IMR-90 (cell line): Measurements from ENCODE around the gene FANCL. TPM values are rescaled to one million over a fixed set of nuclear protein-coding genes. Genes with fewer than 3 reads are reported as not detected.

Source experiments
- ATAC-seq: fragments of 200-7000 bp; cut with Tn5 transposase; 2 replicates; pipeline ENCODE4 v1.9.1; 2020; ENCODE audit warnings: low read depth, mild to moderate bottlenecking, moderate library complexity
- BruUV-seq: library from RNA; stranded (reverse); fragments of 400-500 nt; replicated peaks from 2 replicates; lab custom pipeline; 2021; lab: Mats Ljungman, UMichigan
- CTCF ChIA-PET: fragments of 300-600 bp; formaldehyde crosslinking; extraction: SDS; loops from one replicate; lab custom pipeline; 2021; ENCODE audit warnings: antibody characterized with exemption; lab: Yijun Ruan, JAX
- POLR2A ChIA-PET: fragments of 300-600 bp; sonication (Branson Sonifier 250); formaldehyde crosslinking; loops from one replicate; lab custom pipeline; 2022; ENCODE audit warnings: antibody characterized with exemption; ENCODE audit not compliant: unreplicated experiment; lab: Charles Lee
- DNase-seq: peaks from one replicate; pipeline ENCODE4 v3.0.0; 2013
- H2AFZ ChIP-seq: replicated peaks from 2 replicates; pipeline ENCODE3; 2013; ENCODE audit warnings: low read length, mild to moderate bottlenecking; ENCODE audit not compliant: poor library complexity
- H2AK5ac ChIP-seq: 2 replicates; pipeline ENCODE4 v1.6.1; 2013; ENCODE audit warnings: low read depth, low read length, inconsistent platforms
- H2AK9ac ChIP-seq: replicated peaks from 2 replicates; pipeline ENCODE3; 2013; ENCODE audit warnings: mild to moderate bottlenecking, low read depth, low read length, moderate library complexity; ENCODE audit not compliant: poor library complexity
- H2BK120ac ChIP-seq: 2 replicates; pipeline ENCODE4 v1.6.1; 2013; ENCODE audit warnings: low read depth, low read length, inconsistent platforms
- H2BK15ac ChIP-seq: 3 replicates; pipeline ENCODE4 v1.6.1; 2013; ENCODE audit warnings: low read depth, low read length, inconsistent platforms
- H2BK20ac ChIP-seq: 2 replicates; pipeline ENCODE4 v1.6.1; 2013; ENCODE audit warnings: low read depth, mild to moderate bottlenecking, inconsistent platforms, low read length, moderate library complexity
- H2BK5ac ChIP-seq: 2 replicates; pipeline ENCODE4 v1.6.1; 2013; ENCODE audit warnings: mild to moderate bottlenecking, low read depth, low read length, inconsistent platforms; ENCODE audit not compliant: poor library complexity, severe bottlenecking
- H3K14ac ChIP-seq: replicated peaks from 2 replicates; pipeline ENCODE4 v1.6.1; 2013; ENCODE audit warnings: low read depth, low read length, inconsistent platforms
- H3K18ac ChIP-seq: 2 replicates; pipeline ENCODE4 v1.6.1; 2013; ENCODE audit warnings: low read depth, low read length, control low read depth
- H3K23ac ChIP-seq: 2 replicates; pipeline ENCODE4 v1.6.1; 2013; ENCODE audit warnings: low read depth, low read length, inconsistent platforms
- H3K27ac ChIP-seq: 2 replicates; pipeline ENCODE4 v1.5.1; 2013; ENCODE audit warnings: mild to moderate bottlenecking, control low read depth, low read length; ENCODE audit not compliant: insufficient read depth
- H3K27me3 ChIP-seq: 2 replicates; pipeline ENCODE4 v1.6.1; 2013; ENCODE audit warnings: low read length; ENCODE audit not compliant: control insufficient read depth, insufficient read depth
- H3K36me3 ChIP-seq: 2 replicates; pipeline ENCODE4 v1.6.1; 2013; ENCODE audit warnings: low read length, mixed read lengths; ENCODE audit not compliant: control insufficient read depth, insufficient read depth
- H3K4ac ChIP-seq: 2 replicates; pipeline ENCODE4 v1.6.1; 2013; ENCODE audit warnings: low read depth, low read length, inconsistent platforms
- H3K4me1 ChIP-seq: 2 replicates; pipeline ENCODE4 v1.6.1; 2013; ENCODE audit warnings: low read length, mixed read lengths; ENCODE audit not compliant: control insufficient read depth, insufficient read depth
- H3K4me2 ChIP-seq: 2 replicates; pipeline ENCODE4 v1.6.1; 2013; ENCODE audit warnings: low read depth, mild to moderate bottlenecking, control low read depth, low read length, moderate library complexity
- H3K4me3 ChIP-seq: 2 replicates; pipeline ENCODE4 v1.5.1; 2013; ENCODE audit warnings: low read depth, mild to moderate bottlenecking, control low read depth, low read length, moderate library complexity; ENCODE audit not compliant: insufficient read depth
- H3K56ac ChIP-seq: 2 replicates; pipeline ENCODE4 v1.6.1; 2013; ENCODE audit warnings: low read length, inconsistent platforms; ENCODE audit not compliant: insufficient read depth; ENCODE audit errors: extremely low read depth
- H3K79me1 ChIP-seq, 2 experiments: 2 replicates each; pipeline ENCODE4 v1.6.1; 2013; ENCODE audit warnings: low read length in 2 of 2, inconsistent platforms in 1 of 2, low read depth in 1 of 2
- H3K9ac ChIP-seq: 2 replicates; pipeline ENCODE4 v1.6.1; 2013; ENCODE audit warnings: low read depth, low read length, control low read depth
- H3K9me1 ChIP-seq: 2 replicates; pipeline ENCODE4 v1.6.1; 2013; ENCODE audit warnings: low read length, inconsistent platforms; ENCODE audit not compliant: insufficient read depth
- H3K9me3 ChIP-seq: 2 replicates; pipeline ENCODE4 v1.6.1; 2013; ENCODE audit warnings: low read length; ENCODE audit not compliant: control insufficient read depth, insufficient read depth
- H4K20me1 ChIP-seq: 2 replicates; pipeline ENCODE4 v1.6.1; 2013; ENCODE audit warnings: low read length, inconsistent platforms; ENCODE audit not compliant: insufficient read depth
- H4K5ac ChIP-seq: 2 replicates; pipeline ENCODE4 v1.6.1; 2013; ENCODE audit warnings: mild to moderate bottlenecking, low read depth, low read length, control low read depth
- H4K8ac ChIP-seq, 2 experiments: 2 replicates each; pipeline ENCODE4 v1.6.1; 2013; ENCODE audit warnings: low read depth in 2 of 2, low read length in 2 of 2, control low read depth in 1 of 2, inconsistent platforms in 1 of 2
- H4K91ac ChIP-seq: 2 replicates; pipeline ENCODE4 v1.6.1; 2013; ENCODE audit warnings: low read depth, low read length, inconsistent platforms; ENCODE audit not compliant: insufficient read depth
- BHLHE40 ChIP-seq: fragments of 150-350 bp; IDR thresholded peaks from 2 replicates; pipeline ENCODE4 v1.6.1; 2016; ENCODE audit warnings: mild to moderate bottlenecking, low read depth, low read length
- CEBPB ChIP-seq: IDR thresholded peaks from 2 replicates; pipeline ENCODE4 v1.6.1; 2012; ENCODE audit warnings: low read depth, low read length, improper control_type of control experiment
- CHD1 ChIP-seq: IDR thresholded peaks from 2 replicates; pipeline ENCODE4 v1.6.1; 2012; ENCODE audit warnings: low read depth, low read length, improper control_type of control experiment
- CTCF ChIP-seq: conservative IDR thresholded peaks from 2 replicates; pipeline ENCODE4 v1.5.1; 2012; ENCODE audit warnings: mild to moderate bottlenecking, low read depth, low read length, improper control_type of control experiment
- FOS ChIP-seq: fragments of 150-350 bp; IDR thresholded peaks from 2 replicates; pipeline ENCODE4 v1.6.1; 2016; ENCODE audit warnings: low read depth, low read length
- MAFK ChIP-seq: IDR thresholded peaks from 2 replicates; pipeline ENCODE4 v1.6.1; 2012; ENCODE audit warnings: low read depth, low read length, improper control_type of control experiment
- MXI1 ChIP-seq: IDR thresholded peaks from 2 replicates; pipeline ENCODE4 v1.6.1; 2012; ENCODE audit warnings: low read depth, mild to moderate bottlenecking, low read length, moderate library complexity, borderline replicate concordance
- NFE2L2 ChIP-seq: fragments of 150-350 bp; IDR thresholded peaks from 2 replicates; pipeline ENCODE4 v1.6.1; 2016; ENCODE audit warnings: low read depth, mild to moderate bottlenecking, low read length
- POLR2A ChIP-seq: IDR thresholded peaks from 2 replicates; pipeline ENCODE4 v1.6.1; 2012; ENCODE audit warnings: mild to moderate bottlenecking, low read depth, low read length
- RAD21 ChIP-seq: IDR thresholded peaks from 2 replicates; pipeline ENCODE4 v1.6.1; 2012; ENCODE audit warnings: low read length, improper control_type of control experiment
- RCOR1 ChIP-seq: IDR thresholded peaks from 2 replicates; pipeline ENCODE4 v1.6.1; 2012; ENCODE audit warnings: mild to moderate bottlenecking, low read length, improper control_type of control experiment; ENCODE audit not compliant: insufficient replicate concordance
- RFX5 ChIP-seq: IDR thresholded peaks from 2 replicates; pipeline ENCODE4 v1.8.0; 2012; ENCODE audit warnings: low read depth, mild to moderate bottlenecking, low read length, moderate library complexity
- SMC3 ChIP-seq: fragments of 150-350 bp; IDR thresholded peaks from 2 replicates; pipeline ENCODE4 v1.6.1; 2016; ENCODE audit warnings: low read depth, mild to moderate bottlenecking, antibody characterized with exemption, low read length, moderate library complexity
- USF2 ChIP-seq: fragments of 150-350 bp; IDR thresholded peaks from 2 replicates; pipeline ENCODE4 v1.6.1; 2017; ENCODE audit warnings: mild to moderate bottlenecking, antibody characterized with exemption, low read length, low read depth
- WGBS, 2 experiments: methylation state at CpG; one replicate each; pipeline versions ENCODE4 v1.1.5 to v1.1.7; 2013; ENCODE audit warnings: missing lambda C conversion rate in 2 of 2; ENCODE audit not compliant: insufficient read length in 1 of 2; ENCODE audit errors: extremely low coverage in 2 of 2; 5-methylcytosine and 5-hydroxymethylcytosine counted together
- dilution Hi-C: fragments of 300-500 bp; cut with HindIII; formaldehyde crosslinking; loops from one replicate; pipeline ENCODE4 v1.14.3; 2018; ENCODE audit warnings: low sequenced_read_pairs; ENCODE audit not compliant: unreplicated experiment
- in situ Hi-C: fragments of 300-500 bp; cut with MboI; formaldehyde crosslinking; loops from 3 replicates; pipeline ENCODE4 v1.14.3; 2019; ENCODE audit warnings: low sequenced_read_pairs, inconsistent platforms, mixed read lengths
- intact Hi-C: fragments of 100-400 bp; cut with micrococcal nuclease; formaldehyde crosslinking; loops from 2 replicates; pipeline ENCODE4 v1.10.0; 2022
- polyA plus RNA-seq, 3 experiments: library from polyadenylated mRNA; depleted of rRNA; stranded (reverse); fragments of >200 nt; gene quantifications; 2 replicates each; pipeline ENCODE4 v1.2.3, GENCODE V29; 2012; ENCODE audit warnings: low replicate concordance in 1 of 3
- total RNA-seq: library from RNA; depleted of rRNA; stranded (reverse); fragments of >200 nt; gene quantifications from 2 replicates; pipeline ENCODE4 v1.2.3, GENCODE V29; 2012

Gene FANCL
- total and polyA plus RNA-seq, 2 of the 4 experiments (the other 2 are of a cell fraction): 9.0 to 12.7 TPM

GRCh38 chr2:58122040-58122439 lies 119.1 kb downstream of the FANCL start:
- Histone ChIP-seq H3K27ac (no peak overlapping the region), H3K4me2 (no peak overlapping the region), H4K8ac (no peak overlapping the region), H3K79me1 (peaks cover 5 to 7% of the 10 kb centered on the region in 2 experiments; a peak in 1 of 4 replicates), H3K56ac (no peak overlapping the region), H2AK5ac (no peak overlapping the region), H3K4me1 (no peaks in the 10 kb centered on the region), H2AFZ (no peak overlapping the region), H2BK120ac (no peak overlapping the region), H3K36me3 (no peaks in the 10 kb centered on the region), H2BK20ac (no peak overlapping the region), H4K20me1 (no peaks in the 10 kb centered on the region), H3K4me3 (no peak overlapping the region), H2AK9ac (no peak overlapping the region), H3K14ac (no peak overlapping the region), H3K9me3 (no peaks in the 10 kb centered on the region), H3K9me1 (peaks cover 3% of the 10 kb centered on the region; the same call in 1 of the 2 replicates), H2BK15ac (no peak overlapping the region), H3K27me3 (no peaks in the 10 kb centered on the region), H3K23ac (no peak overlapping the region), H4K91ac (no peak overlapping the region), H3K9ac (no peak overlapping the region), H3K18ac (no peak overlapping the region), H2BK5ac (no peak overlapping the region), H4K5ac (no peak overlapping the region), H3K4ac (no peak overlapping the region)
- ChIA-PET POLR2A (no interaction called here), CTCF (no interaction called here)
- no peak for ATAC-seq
- intact Hi-C loops: no loop called here
- WGBS, 2 experiments: no CpG with 5 or more reads among the region's 3 CpGs
- DNase-seq: no peak
- dilution Hi-C loops: no loop called here
- in situ Hi-C loops: no loop called here
- TF ChIP-seq POLR2A (no peak), CTCF (no peak), FOS (no peak), RAD21 (no peak), BHLHE40 (no peak), NFE2L2 (no peak), CHD1 (no peak), MAFK (no peak), USF2 (no peak), RFX5 (no peak), MXI1 (no peak), RCOR1 (no peak), CEBPB (no peak), SMC3 (no peak)
- BruUV-seq: no TSS peak
